ENCODE measurements around the gene ITM2C. TPM values are rescaled to one million over a fixed set of nuclear protein-coding genes. Genes with fewer than 3 reads are reported as not detected.

ITM2C gene
- total RNA-seq, 1 donor, result 20.6 TPM

- Histone ChIP-seq H3K4me3 (ENCODE audit: low read length) (no peak overlapping the region), H3K4me1 (ENCODE audit: insufficient read depth, low read length) (peaks cover 17% of the 10 kb centered on the region), H3K9me3 (ENCODE audit: low read depth, low read length) (no peaks in the 10 kb centered on the region), H3K27me3 (ENCODE audit: insufficient read depth, low read length) (no peaks in the 10 kb centered on the region)
These were observed 36.3 kb downstream of the ITM2C start for GRCh38 chr2:230901006-230901405.

GRCh38 chr2:230902180-230902899 lies 37.6 kb downstream of the ITM2C start:
- H3K27me3 ChIP-seq (ENCODE audit: insufficient read depth, low read length), result no peaks in the 10 kb centered on the region
- no peak overlapping the region for H3K4me3 ChIP-seq (ENCODE audit: low read length)
- H3K9me3 ChIP-seq (ENCODE audit: low read depth, low read length), result no peaks in the 10 kb centered on the region
- peaks cover 15% of the 10 kb centered on the region for H3K4me1 ChIP-seq (ENCODE audit: insufficient read depth, low read length)

- no peak overlapping the region for H3K4me3 ChIP-seq (ENCODE audit: low read length)
- no peaks in the 10 kb centered on the region for H3K27me3 ChIP-seq (ENCODE audit: insufficient read depth, low read length)
- H3K4me1 ChIP-seq (ENCODE audit: insufficient read depth, low read length), result peaks cover 15% of the 10 kb centered on the region
- no peaks in the 10 kb centered on the region for H3K9me3 ChIP-seq (ENCODE audit: low read depth, low read length)
These were observed 38.7 kb downstream of the ITM2C start for GRCh38 chr2:230903231-230904150.

GRCh38 chr2:230904856-230905447 lies 40.2 kb downstream of the ITM2C start:
- H3K4me3 ChIP-seq (ENCODE audit: low read length), result no peak overlapping the region
- H3K27me3 ChIP-seq (ENCODE audit: insufficient read depth, low read length), result no peaks in the 10 kb centered on the region
- H3K9me3 ChIP-seq (ENCODE audit: low read depth, low read length), result no peaks in the 10 kb centered on the region
- peaks cover 15% of the 10 kb centered on the region for H3K4me1 ChIP-seq (ENCODE audit: insufficient read depth, low read length)

- no peaks in the 10 kb centered on the region for H3K9me3 ChIP-seq (ENCODE audit: low read depth, low read length)
- no peaks in the 10 kb centered on the region for H3K27me3 ChIP-seq (ENCODE audit: insufficient read depth, low read length)
- no peak overlapping the region for H3K4me3 ChIP-seq (ENCODE audit: low read length)
- peaks cover 15% of the 10 kb centered on the region for H3K4me1 ChIP-seq (ENCODE audit: insufficient read depth, low read length)
These were observed 41.0 kb downstream of the ITM2C start for GRCh38 chr2:230905448-230906421.

GRCh38 chr2:230906471-230907230 lies 41.9 kb downstream of the ITM2C start:
- Histone ChIP-seq H3K27me3 (ENCODE audit: insufficient read depth, low read length) (no peaks in the 10 kb centered on the region), H3K4me1 (ENCODE audit: insufficient read depth, low read length) (peaks cover 15% of the 10 kb centered on the region), H3K9me3 (ENCODE audit: low read depth, low read length) (no peaks in the 10 kb centered on the region), H3K4me3 (ENCODE audit: low read length) (no peak overlapping the region)

- Histone ChIP-seq H3K9me3 (ENCODE audit: low read depth, low read length) (no peaks in the 10 kb centered on the region), H3K4me3 (ENCODE audit: low read length) (no peak overlapping the region), H3K27me3 (ENCODE audit: insufficient read depth, low read length) (no peaks in the 10 kb centered on the region), H3K4me1 (ENCODE audit: insufficient read depth, low read length) (peaks cover 12% of the 10 kb centered on the region)
These were observed 42.8 kb downstream of the ITM2C start for GRCh38 chr2:230907361-230908091.

DNA sequence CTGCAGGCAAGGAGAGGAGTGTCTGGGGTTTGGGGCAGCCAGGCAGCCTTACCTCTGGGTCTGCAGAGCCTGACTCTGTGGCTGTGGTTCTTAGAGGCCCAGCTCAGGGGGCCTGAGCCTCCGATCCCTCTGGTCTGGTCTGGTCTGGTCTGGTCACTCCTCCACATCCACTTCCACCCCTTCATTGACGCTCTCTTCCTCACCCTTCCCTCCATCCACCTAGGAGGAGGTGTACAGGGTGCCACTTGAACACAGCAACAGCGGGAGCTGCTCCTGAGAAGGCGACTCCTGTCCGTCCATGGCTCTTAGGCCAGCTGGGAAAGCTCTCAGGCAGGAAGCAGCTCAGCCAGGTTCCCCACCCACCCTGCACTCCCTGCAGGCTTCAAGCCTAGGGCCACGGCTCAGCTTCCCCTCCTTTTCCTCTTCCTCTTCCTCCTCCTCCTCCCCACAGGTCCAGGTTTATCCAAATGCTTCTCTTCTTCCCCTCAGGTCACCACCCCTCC lies 43.4 kb downstream of the ITM2C start:
- Histone ChIP-seq H3K4me1 (ENCODE audit: insufficient read depth, low read length) (peaks cover 12% of the 10 kb centered on the region), H3K4me3 (ENCODE audit: low read length) (no peak overlapping the region), H3K9me3 (ENCODE audit: low read depth, low read length) (no peaks in the 10 kb centered on the region), H3K27me3 (ENCODE audit: insufficient read depth, low read length) (no peaks in the 10 kb centered on the region)

DNA sequence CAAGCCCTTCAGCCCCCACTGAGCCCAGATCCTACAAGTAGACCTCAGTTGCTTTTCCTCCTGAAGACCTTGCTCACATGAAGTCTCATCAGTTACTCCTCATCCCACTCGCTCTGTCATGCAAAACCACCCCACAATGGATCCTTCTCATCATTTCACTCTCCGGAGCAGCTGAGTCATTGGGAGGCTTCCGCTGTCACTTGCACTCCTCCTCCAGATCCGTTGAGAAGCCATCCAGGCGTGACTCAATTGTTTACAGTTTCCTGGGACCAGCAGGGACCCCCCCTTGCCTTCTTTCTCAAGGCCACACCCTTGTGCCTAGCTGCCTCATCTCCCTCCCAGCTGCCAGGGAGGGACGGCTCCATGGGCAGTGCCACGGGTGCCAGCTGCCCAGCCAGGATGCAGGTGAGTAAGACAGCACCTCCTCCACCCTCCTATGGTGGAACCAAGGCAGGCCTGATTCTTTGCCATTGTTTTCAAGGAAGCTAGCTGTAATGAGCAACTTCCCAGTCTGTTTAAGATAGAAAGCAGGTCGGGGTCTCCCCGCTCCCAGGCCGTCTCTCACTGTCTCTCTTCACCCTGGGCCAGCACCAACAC lies 44.0 kb downstream of the ITM2C start:
- no peak overlapping the region for H3K4me3 ChIP-seq (ENCODE audit: low read length)
- H3K27me3 ChIP-seq (ENCODE audit: insufficient read depth, low read length), result no peaks in the 10 kb centered on the region
- peaks cover 15% of the 10 kb centered on the region for H3K4me1 ChIP-seq (ENCODE audit: insufficient read depth, low read length)
- no peaks in the 10 kb centered on the region for H3K9me3 ChIP-seq (ENCODE audit: low read depth, low read length)

- Histone ChIP-seq H3K9me3 (ENCODE audit: low read depth, low read length) (no peaks in the 10 kb centered on the region), H3K4me3 (ENCODE audit: low read length) (no peak overlapping the region), H3K4me1 (ENCODE audit: insufficient read depth, low read length) (peaks cover 19% of the 10 kb centered on the region), H3K27me3 (ENCODE audit: insufficient read depth, low read length) (no peaks in the 10 kb centered on the region)
These were observed 45.3 kb downstream of the ITM2C start for GRCh38 chr2:230909841-230910545.

DNA sequence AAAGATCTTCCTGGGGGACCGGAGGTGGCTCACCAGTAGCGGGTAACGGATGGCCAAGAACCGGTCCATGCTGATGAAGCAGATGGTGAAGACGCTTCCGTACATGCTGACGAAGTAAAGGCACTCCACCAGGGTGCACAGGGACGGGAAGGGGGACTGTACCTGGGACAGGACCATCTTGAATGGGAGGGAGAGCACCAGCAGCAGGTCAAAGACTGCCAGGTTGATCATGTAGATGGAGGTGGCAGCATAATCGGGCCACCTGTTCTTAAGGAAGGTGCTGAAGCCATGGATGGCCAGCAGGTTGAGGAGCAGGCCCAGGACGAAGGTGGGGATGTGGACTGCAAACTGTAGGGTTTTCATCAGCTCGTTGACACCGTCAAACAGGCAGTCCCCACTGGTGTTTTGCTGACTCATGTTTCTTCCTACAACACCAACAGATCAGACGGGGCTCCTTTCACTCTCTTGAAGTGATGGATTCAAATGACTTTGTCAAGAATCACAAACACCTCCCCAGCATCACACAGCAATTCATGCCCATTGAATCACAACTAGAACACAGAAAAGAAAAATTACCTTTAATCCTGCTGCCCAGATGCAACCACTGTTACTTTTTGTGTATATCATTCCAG lies 45.9 kb downstream of the ITM2C start:
- no peak overlapping the region for H3K4me3 ChIP-seq (ENCODE audit: low read length)
- peaks cover 13% of the 10 kb centered on the region for H3K4me1 ChIP-seq (ENCODE audit: insufficient read depth, low read length)
- no peaks in the 10 kb centered on the region for H3K27me3 ChIP-seq (ENCODE audit: insufficient read depth, low read length)
- no peaks in the 10 kb centered on the region for H3K9me3 ChIP-seq (ENCODE audit: low read depth, low read length)

DNA sequence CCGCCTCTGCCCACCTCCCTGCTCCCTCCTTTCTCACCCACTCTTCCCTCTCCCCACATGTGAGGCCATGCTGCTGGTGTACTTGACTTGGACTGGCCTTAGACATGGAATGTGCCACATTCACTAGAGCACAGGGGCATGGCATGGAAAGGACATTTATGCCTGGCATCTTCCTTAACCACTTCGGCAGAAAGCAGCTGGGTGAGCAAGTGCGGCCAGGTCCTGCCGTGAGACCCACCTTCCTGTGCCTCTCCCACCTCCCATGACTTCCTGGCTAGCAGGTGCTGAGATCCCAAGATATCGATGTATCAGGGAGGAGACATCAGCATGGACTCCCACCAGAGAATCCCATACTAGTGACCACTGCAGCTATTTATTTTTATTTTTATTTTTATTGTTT lies 47.3 kb downstream of the ITM2C start:
- Histone ChIP-seq H3K4me1 (ENCODE audit: insufficient read depth, low read length) (peaks cover 11% of the 10 kb centered on the region), H3K9me3 (ENCODE audit: low read depth, low read length) (no peaks in the 10 kb centered on the region), H3K4me3 (ENCODE audit: low read length) (no peak overlapping the region), H3K27me3 (ENCODE audit: insufficient read depth, low read length) (no peaks in the 10 kb centered on the region)

Measured in mononuclear cell (primary cell).